NCI-H748 (cell line): ENCODE measurements around the gene OR4D10.
"Not testable (repeated sequence)": the region's sequence is repeated elsewhere in the genome, so short reads cannot be mapped to it uniquely, and the experiment has no call there.

ENCODE experiments used
- DNase-seq: peaks from one replicate; lab custom pipeline; 2025; ENCODE audit not compliant: unreplicated experiment; lab: John Stamatoyannopoulos, UW

OR4D10 gene

GRCh38 chr11:59473015-59473414 lies at the start of gene OR4D10:
Gene OR4D10, plus strand, starts transcription at chr11:59473315. Its CDS starts 4,115 bp downstream, at chr11:59477430.
- DNase-seq: no peak

GRCh38 chr11:59423835-59424234 lies 49.3 kb upstream of the OR4D10 start:
- no peak for DNase-seq

- no peak for DNase-seq
These were observed 48.0 kb upstream of the OR4D10 start for GRCh38 chr11:59425131-59425530.

GRCh38 chr11:59426361-59427067 lies 46.6 kb upstream of the OR4D10 start, which contains the start of gene OR5A2:
Gene OR5A2, minus strand, starts transcription at chr11:59426413. Its CDS starts 3,460 bp downstream, at chr11:59422953.
- DNase-seq: peak; percentile 73

GRCh38 chr11:59427068-59427382 lies 46.1 kb upstream of the OR4D10 start:
- DNase-seq: no peak

- DNase-seq: peak; percentile 58
These were observed 43.1 kb upstream of the OR4D10 start for GRCh38 chr11:59429924-59430516.

- DNase-seq: no peak
These were observed 36.9 kb upstream of the OR4D10 start, which contains the start of gene OR5A1 for GRCh38 chr11:59436169-59436568. Gene OR5A1, plus strand, starts transcription at chr11:59436469. Its CDS starts 6,700 bp downstream, at chr11:59443169.

GRCh38 chr11:59437770-59438169 lies 35.3 kb upstream of the OR4D10 start:
- DNase-seq: peak; percentile 32

- not testable (repeated sequence) for DNase-seq
These were observed 27.5 kb upstream of the OR4D10 start for GRCh38 chr11:59445624-59446023.

GRCh38 chr11:59448484-59448883 lies 24.6 kb upstream of the OR4D10 start:
- DNase-seq: no peak

- no peak for DNase-seq
These were observed 16.5 kb upstream of the OR4D10 start, which contains the start of gene OR4D6 for GRCh38 chr11:59456661-59457060. Gene OR4D6, plus strand, starts transcription at chr11:59456961. Its CDS starts 0 bp downstream, at chr11:59456961.

GRCh38 chr11:59459916-59460315 lies 13.2 kb upstream of the OR4D10 start:
- DNase-seq: no peak

GRCh38 chr11:59463190-59463641 lies 9.9 kb upstream of the OR4D10 start:
- no peak for DNase-seq

GRCh38 chr11:59475176-59475575 lies 2.1 kb downstream of the OR4D10 start:
- no peak for DNase-seq

GRCh38 chr11:59479906-59480305 lies 6.8 kb downstream of the OR4D10 start:
- DNase-seq: no peak

- no peak for DNase-seq
These were observed 7.2 kb downstream of the OR4D10 start for GRCh38 chr11:59480359-59480758.

GRCh38 chr11:59501931-59502330 lies 28.8 kb downstream of the OR4D10 start:
- DNase-seq: no peak

GRCh38 chr11:59503276-59503675 lies 30.2 kb downstream of the OR4D10 start, which contains the start of gene OR4D11:
Gene OR4D11, plus strand, starts transcription at chr11:59503576. Its CDS starts 0 bp downstream, at chr11:59503576.
- no peak for DNase-seq

GRCh38 chr11:59510941-59511589 lies 38.0 kb downstream of the OR4D10 start, which contains the start of gene OR4D9:
Gene OR4D9, plus strand, starts transcription at chr11:59511539. Its CDS starts 3,374 bp downstream, at chr11:59514913.
- DNase-seq: no peak

- no peak for DNase-seq
These were observed 38.6 kb downstream of the OR4D10 start for GRCh38 chr11:59511675-59512074.

GRCh38 chr11:59520139-59520538 lies 47.0 kb downstream of the OR4D10 start:
- not testable (repeated sequence) for DNase-seq

- no peak for DNase-seq
These were observed 47.6 kb downstream of the OR4D10 start for GRCh38 chr11:59520741-59521140.
